ENCODE measurements around the gene MED12L. TPM values are rescaled to one million over a fixed set of nuclear protein-coding genes. Genes with fewer than 3 reads are reported as not detected.
A peak's percentile ranks its signal among the peaks of the same experiment; 100 is the strongest.

The MED12L gene
- total RNA-seq, 6 experiments from 2014 or later = 0.05 to 0.64 (median 0.13) TPM; not detected in 1

DNA sequence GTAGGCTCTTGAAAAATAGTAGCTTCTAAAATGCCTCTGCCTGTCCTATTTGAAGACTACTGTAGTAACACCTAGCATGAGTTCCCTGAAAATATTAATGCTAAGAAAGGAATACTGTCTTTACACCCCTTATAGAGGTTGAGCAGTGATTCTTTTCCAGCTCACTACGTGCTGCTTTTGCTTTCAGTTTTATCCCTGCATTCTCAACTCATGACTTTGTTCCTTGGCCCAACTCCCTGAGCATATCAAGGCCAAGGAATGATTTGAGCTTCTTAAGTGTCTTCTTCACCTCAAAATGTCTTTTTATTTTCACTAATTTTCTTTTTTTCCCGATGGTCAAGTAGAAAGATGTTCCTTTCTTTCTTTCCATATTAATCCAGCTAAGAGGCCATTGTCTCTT is 260.4 kb downstream of the MED12L start:
- Mint-ChIP-seq H3K9me3 (no peaks in the 10 kb centered on the region), H3K4me1 (ENCODE audit: low read depth) (peaks cover 11% of the 10 kb centered on the region), H3K36me3 (ENCODE audit: low read depth) (no peaks in the 10 kb centered on the region), H3K27me3 (ENCODE audit: insufficient read depth) (peaks cover 3% of the 10 kb centered on the region), H3K4me3 (peak overlapping the region; percentile 79), H3K27ac (no peak overlapping the region; the same call in 1 of the 2 replicates)
- peak; percentile 55 for DNase-seq
- TF ChIP-seq, protein P1, sequence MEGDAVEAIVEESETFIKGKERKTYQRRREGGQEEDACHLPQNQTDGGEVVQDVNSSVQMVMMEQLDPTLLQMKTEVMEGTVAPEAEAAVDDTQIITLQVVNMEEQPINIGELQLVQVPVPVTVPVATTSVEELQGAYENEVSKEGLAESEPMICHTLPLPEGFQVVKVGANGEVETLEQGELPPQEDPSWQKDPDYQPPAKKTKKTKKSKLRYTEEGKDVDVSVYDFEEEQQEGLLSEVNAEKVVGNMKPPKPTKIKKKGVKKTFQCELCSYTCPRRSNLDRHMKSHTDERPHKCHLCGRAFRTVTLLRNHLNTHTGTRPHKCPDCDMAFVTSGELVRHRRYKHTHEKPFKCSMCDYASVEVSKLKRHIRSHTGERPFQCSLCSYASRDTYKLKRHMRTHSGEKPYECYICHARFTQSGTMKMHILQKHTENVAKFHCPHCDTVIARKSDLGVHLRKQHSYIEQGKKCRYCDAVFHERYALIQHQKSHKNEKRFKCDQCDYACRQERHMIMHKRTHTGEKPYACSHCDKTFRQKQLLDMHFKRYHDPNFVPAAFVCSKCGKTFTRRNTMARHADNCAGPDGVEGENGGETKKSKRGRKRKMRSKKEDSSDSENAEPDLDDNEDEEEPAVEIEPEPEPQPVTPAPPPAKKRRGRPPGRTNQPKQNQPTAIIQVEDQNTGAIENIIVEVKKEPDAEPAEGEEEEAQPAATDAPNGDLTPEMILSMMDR (IDR thresholded peaks at IDR 0.05) = no peak

DNA sequence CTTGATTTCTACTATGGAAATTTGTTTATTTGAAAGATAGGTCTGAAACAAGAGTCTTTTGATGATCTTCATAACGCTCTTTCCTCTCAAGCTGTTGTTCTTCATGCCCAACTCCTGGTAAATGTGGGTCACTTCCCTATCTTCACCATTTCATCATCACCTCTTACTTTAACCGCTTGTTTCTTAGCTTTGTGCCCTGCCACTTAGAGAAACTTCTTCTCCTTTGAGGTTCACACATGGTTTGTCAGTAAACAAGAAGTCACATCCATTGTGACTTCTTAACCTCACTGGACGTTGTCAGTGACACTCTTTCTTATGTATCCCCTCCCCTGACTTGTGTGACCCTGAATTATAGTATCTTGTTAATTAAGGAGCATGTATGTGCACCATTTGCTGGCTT is 260.8 kb downstream of the MED12L start:
- H3K4me3 Mint-ChIP-seq = peak overlapping the region; percentile 79
- peaks cover 11% of the 10 kb centered on the region for H3K4me1 Mint-ChIP-seq (ENCODE audit: low read depth)
- DNase-seq = no peak
- no peak overlapping the region for H3K27ac Mint-ChIP-seq
- TF ChIP-seq, protein P1 (IDR thresholded peaks at IDR 0.05) = no peak
- no peaks in the 10 kb centered on the region for H3K9me3 Mint-ChIP-seq
- H3K27me3 Mint-ChIP-seq (ENCODE audit: insufficient read depth) = peaks cover 3% of the 10 kb centered on the region
- no peaks in the 10 kb centered on the region for H3K36me3 Mint-ChIP-seq (ENCODE audit: low read depth)

DNA sequence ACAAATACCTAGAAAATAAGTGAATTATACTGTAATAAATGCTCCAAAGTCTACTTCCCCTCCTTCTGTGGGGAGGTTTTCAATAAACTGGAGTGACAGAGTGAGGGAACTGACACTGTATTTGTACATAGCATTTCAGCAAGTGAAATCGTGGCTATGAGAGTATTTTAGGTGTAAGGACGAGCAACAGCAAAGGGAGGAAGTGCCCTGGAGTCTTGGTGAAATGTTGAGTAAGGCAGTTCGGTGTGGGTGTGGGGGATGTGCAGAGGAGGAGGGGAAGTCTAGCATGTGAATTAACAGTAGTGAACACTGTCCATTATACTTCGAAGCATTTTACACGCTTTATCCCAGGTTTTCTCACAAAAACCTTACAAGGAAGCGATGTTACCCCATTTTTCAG is 262.0 kb downstream of the MED12L start:
- H3K27me3 Mint-ChIP-seq (ENCODE audit: insufficient read depth) = peaks cover 3% of the 10 kb centered on the region; the same call in 1 of the 2 replicates
- no peak overlapping the region for H3K4me3 Mint-ChIP-seq
- no peaks in the 10 kb centered on the region for H3K9me3 Mint-ChIP-seq
- H3K27ac Mint-ChIP-seq = no peak overlapping the region
- H3K36me3 Mint-ChIP-seq (ENCODE audit: low read depth) = no peaks in the 10 kb centered on the region
- DNase-seq = no peak
- peaks cover 11% of the 10 kb centered on the region for H3K4me1 Mint-ChIP-seq (ENCODE audit: low read depth)
- TF ChIP-seq, protein P1 (IDR thresholded peaks at IDR 0.05) = no peak

DNA sequence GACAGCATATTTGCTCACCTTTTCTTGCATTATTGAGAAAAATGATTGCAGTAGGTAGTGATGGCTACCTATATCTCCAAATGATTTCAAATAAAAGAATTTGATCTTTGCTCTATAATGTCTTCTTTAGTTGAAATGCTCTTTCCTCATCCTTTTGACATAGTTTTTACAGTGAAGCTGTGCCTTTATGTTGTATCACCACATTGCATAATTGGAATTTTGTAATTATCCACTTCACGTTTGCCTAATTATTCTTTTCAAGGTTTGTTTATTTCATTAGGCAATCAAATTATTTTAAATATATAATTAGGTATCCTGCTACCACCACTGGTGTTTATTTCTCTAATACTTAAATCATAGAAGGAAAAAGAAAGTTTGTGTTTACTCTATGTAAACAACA is 265.2 kb downstream of the MED12L start:
- H3K27ac Mint-ChIP-seq = no peak overlapping the region
- no peak for DNase-seq
- peaks cover 3% of the 10 kb centered on the region; the same call in 1 of the 2 replicates for H3K27me3 Mint-ChIP-seq (ENCODE audit: insufficient read depth)
- H3K9me3 Mint-ChIP-seq = no peaks in the 10 kb centered on the region
- no peak overlapping the region for H3K4me3 Mint-ChIP-seq
- TF ChIP-seq, protein P1 (IDR thresholded peaks at IDR 0.05) = no peak
- H3K4me1 Mint-ChIP-seq (ENCODE audit: low read depth) = peaks cover 9% of the 10 kb centered on the region
- no peaks in the 10 kb centered on the region for H3K36me3 Mint-ChIP-seq (ENCODE audit: low read depth)

DNA sequence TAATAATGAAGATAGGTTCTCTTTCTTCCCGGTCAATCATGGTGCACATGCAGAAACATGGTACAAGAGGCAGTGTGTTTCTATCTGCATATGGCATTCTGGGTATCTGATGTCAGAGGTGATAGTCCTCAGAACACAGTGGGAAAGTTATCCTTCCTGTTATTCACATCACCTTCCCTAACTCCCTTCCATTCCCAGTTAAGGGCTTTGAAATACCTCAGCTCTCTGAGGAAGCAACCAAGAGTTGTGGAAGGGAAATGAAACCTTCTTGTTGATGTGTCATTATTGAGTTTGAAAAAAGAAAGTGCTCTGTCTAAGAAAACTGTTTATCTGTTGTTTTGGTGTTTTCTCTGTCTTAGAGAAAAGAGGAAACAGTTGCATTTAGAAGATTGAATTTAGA is 265.8 kb downstream of the MED12L start:
- Mint-ChIP-seq H3K4me1 (ENCODE audit: low read depth) (peaks cover 4% of the 10 kb centered on the region), H3K36me3 (ENCODE audit: low read depth) (no peaks in the 10 kb centered on the region), H3K4me3 (no peak overlapping the region), H3K27ac (no peak overlapping the region), H3K27me3 (ENCODE audit: insufficient read depth) (peaks cover 3% of the 10 kb centered on the region; the same call in 1 of the 2 replicates), H3K9me3 (no peaks in the 10 kb centered on the region)
- TF ChIP-seq, protein P1 (IDR thresholded peaks at IDR 0.05) = no peak
- DNase-seq = no peak

DNA sequence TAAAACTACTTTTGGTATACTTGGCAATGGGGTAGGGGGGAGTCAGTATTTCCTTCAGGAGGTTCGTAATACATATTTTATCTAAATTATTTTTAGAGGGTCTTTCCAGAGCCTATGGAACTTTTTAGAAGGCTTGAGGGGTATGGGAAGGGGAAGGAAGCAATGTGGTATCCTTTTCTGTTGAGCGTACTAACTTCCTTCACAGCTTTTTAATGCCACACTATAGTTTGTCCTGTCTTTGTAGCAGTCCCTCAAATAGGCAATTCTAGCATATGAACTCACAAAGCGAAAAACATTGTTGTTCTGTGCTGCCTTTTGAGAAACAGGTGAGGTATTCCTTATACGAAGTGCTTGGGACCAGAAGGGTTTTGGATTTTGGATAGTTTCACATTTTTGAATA is 266.2 kb downstream of the MED12L start:
- TF ChIP-seq, protein P1 (IDR thresholded peaks at IDR 0.05) = no peak
- no peak overlapping the region for H3K27ac Mint-ChIP-seq
- H3K27me3 Mint-ChIP-seq (ENCODE audit: insufficient read depth) = peaks cover 3% of the 10 kb centered on the region; the same call in 1 of the 2 replicates
- H3K4me3 Mint-ChIP-seq = no peak overlapping the region
- H3K4me1 Mint-ChIP-seq (ENCODE audit: low read depth) = no peaks in the 10 kb centered on the region
- H3K9me3 Mint-ChIP-seq = no peaks in the 10 kb centered on the region
- no peaks in the 10 kb centered on the region for H3K36me3 Mint-ChIP-seq (ENCODE audit: low read depth)
- no peak for DNase-seq
